ENCODE data around the gene ERFL.
"Not testable (repeated sequence)": the region's sequence is repeated elsewhere in the genome, so short reads cannot be mapped to it uniquely, and the experiment has no call there.

ERFL gene

GRCh38 chr19:41918095-41918494 is 10.2 kb downstream of the ERFL start:
- Histone ChIP-seq H3K79me2 (ENCODE audit: control insufficient read depth, insufficient read depth, low read length, unreplicated experiment) (no peaks in the 10 kb centered on the region), H3K4me3 (ENCODE audit: low read depth, low read length) (no peak overlapping the region), H3K27me3 (ENCODE audit: insufficient read depth, low read length) (peaks cover 64% of the 10 kb centered on the region), H3K27ac (ENCODE audit: low read depth, low read length) (no peak overlapping the region), H3K36me3 (ENCODE audit: insufficient read depth, low read length) (no peaks in the 10 kb centered on the region), H2AFZ (ENCODE audit: low read length, unreplicated experiment) (no peak overlapping the region), H3K4me1 (ENCODE audit: control insufficient read depth, insufficient read depth, low read length, unreplicated experiment) (no peaks in the 10 kb centered on the region)

- no peaks in the 10 kb centered on the region for H3K36me3 ChIP-seq (ENCODE audit: insufficient read depth, low read length)
- no peak overlapping the region for H2AFZ ChIP-seq (ENCODE audit: low read length, unreplicated experiment)
- H3K79me2 ChIP-seq (ENCODE audit: control insufficient read depth, insufficient read depth, low read length, unreplicated experiment), result no peaks in the 10 kb centered on the region
- H3K27me3 ChIP-seq (ENCODE audit: insufficient read depth, low read length), result peaks cover 60% of the 10 kb centered on the region
- H3K4me3 ChIP-seq (ENCODE audit: low read depth, low read length), result no peak overlapping the region
- H3K4me1 ChIP-seq (ENCODE audit: control insufficient read depth, insufficient read depth, low read length, unreplicated experiment), result no peaks in the 10 kb centered on the region
- no peak overlapping the region for H3K27ac ChIP-seq (ENCODE audit: low read depth, low read length)
These were observed 10.6 kb downstream of the ERFL start for GRCh38 chr19:41917676-41918075.

DNA sequence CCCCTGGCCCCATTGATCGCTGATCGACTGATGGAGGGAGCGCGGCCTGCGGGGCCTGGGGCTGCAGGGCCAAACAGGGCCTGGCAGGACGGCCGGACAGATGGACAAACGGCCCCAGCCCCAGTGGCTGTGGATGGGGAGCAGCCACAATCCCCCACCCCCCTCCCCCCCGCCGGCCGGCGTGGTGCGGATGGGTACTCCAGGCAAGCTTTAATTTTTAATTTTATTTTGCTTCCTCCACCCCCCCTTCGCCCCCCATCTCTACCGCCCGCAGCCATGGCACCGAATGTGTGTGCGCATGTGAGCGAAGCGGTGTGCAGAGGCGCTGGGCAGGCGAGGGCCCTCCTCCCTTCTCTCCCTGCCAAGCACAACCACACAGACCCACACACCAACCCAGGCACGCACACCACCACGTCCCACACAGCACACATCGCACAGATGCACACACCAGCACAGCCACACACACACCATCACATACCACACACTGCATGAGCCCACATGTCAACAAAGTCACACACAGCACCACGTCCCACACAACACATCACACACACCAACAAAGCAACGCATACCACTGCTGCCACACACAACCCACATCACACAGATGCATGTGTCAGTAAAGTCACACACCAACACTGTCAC is 12.4 kb downstream of the ERFL start:
- Histone ChIP-seq H3K27me3 (ENCODE audit: insufficient read depth, low read length) (peaks cover 54% of the 10 kb centered on the region), H2AFZ (ENCODE audit: low read length, unreplicated experiment) (no peak overlapping the region)

GRCh38 chr19:41915021-41915775 is 13.1 kb downstream of the ERFL start:
- Histone ChIP-seq H2AFZ (ENCODE audit: low read length, unreplicated experiment) (no peak overlapping the region), H3K36me3 (ENCODE audit: insufficient read depth, low read length) (no peaks in the 10 kb centered on the region), H3K27ac (ENCODE audit: low read depth, low read length) (no peak overlapping the region), H3K27me3 (ENCODE audit: insufficient read depth, low read length) (peaks cover 51% of the 10 kb centered on the region), H3K4me3 (ENCODE audit: low read depth, low read length) (peak overlapping the region; percentile 53; the same call in 1 of the 2 replicates), H3K79me2 (ENCODE audit: control insufficient read depth, insufficient read depth, low read length, unreplicated experiment) (no peaks in the 10 kb centered on the region), H3K4me1 (ENCODE audit: control insufficient read depth, insufficient read depth, low read length, unreplicated experiment) (no peaks in the 10 kb centered on the region)

More for the DNA sequence above, 12.4 kb downstream of the ERFL start:
- H3K4me3 ChIP-seq (ENCODE audit: low read depth, low read length), result no peak overlapping the region
- H3K36me3 ChIP-seq (ENCODE audit: insufficient read depth, low read length), result no peaks in the 10 kb centered on the region
- no peaks in the 10 kb centered on the region for H3K4me1 ChIP-seq (ENCODE audit: control insufficient read depth, insufficient read depth, low read length, unreplicated experiment)
- H3K79me2 ChIP-seq (ENCODE audit: control insufficient read depth, insufficient read depth, low read length, unreplicated experiment), result no peaks in the 10 kb centered on the region
- no peak overlapping the region for H3K27ac ChIP-seq (ENCODE audit: low read depth, low read length)

GRCh38 chr19:41914424-41914834 is 13.8 kb downstream of the ERFL start:
- H3K79me2 ChIP-seq (ENCODE audit: control insufficient read depth, insufficient read depth, low read length, unreplicated experiment); H3K4me3 ChIP-seq (ENCODE audit: low read depth, low read length); H3K36me3 ChIP-seq (ENCODE audit: insufficient read depth, low read length); H2AFZ ChIP-seq (ENCODE audit: low read length, unreplicated experiment); H3K4me1 ChIP-seq (ENCODE audit: control insufficient read depth, insufficient read depth, low read length, unreplicated experiment); H3K27ac ChIP-seq (ENCODE audit: low read depth, low read length): not testable (repeated sequence)
- peaks cover 51% of the 10 kb centered on the region for H3K27me3 ChIP-seq (ENCODE audit: insufficient read depth, low read length)

- no peak overlapping the region for H3K27ac ChIP-seq (ENCODE audit: low read depth, low read length)
- no peaks in the 10 kb centered on the region for H3K4me1 ChIP-seq (ENCODE audit: control insufficient read depth, insufficient read depth, low read length, unreplicated experiment)
- no peaks in the 10 kb centered on the region for H3K79me2 ChIP-seq (ENCODE audit: control insufficient read depth, insufficient read depth, low read length, unreplicated experiment)
- H3K36me3 ChIP-seq (ENCODE audit: insufficient read depth, low read length), result no peaks in the 10 kb centered on the region
- peaks cover 51% of the 10 kb centered on the region for H3K27me3 ChIP-seq (ENCODE audit: insufficient read depth, low read length)
- no peak overlapping the region for H3K4me3 ChIP-seq (ENCODE audit: low read depth, low read length)
- no peak overlapping the region for H2AFZ ChIP-seq (ENCODE audit: low read length, unreplicated experiment)
These were observed 14.5 kb downstream of the ERFL start for GRCh38 chr19:41913538-41914423.

GRCh38 chr19:41912899-41913537 is 15.2 kb downstream of the ERFL start:
- peaks cover 51% of the 10 kb centered on the region for H3K27me3 ChIP-seq (ENCODE audit: insufficient read depth, low read length)
- no peak overlapping the region for H3K27ac ChIP-seq (ENCODE audit: low read depth, low read length)
- no peak overlapping the region for H2AFZ ChIP-seq (ENCODE audit: low read length, unreplicated experiment)

DNA sequence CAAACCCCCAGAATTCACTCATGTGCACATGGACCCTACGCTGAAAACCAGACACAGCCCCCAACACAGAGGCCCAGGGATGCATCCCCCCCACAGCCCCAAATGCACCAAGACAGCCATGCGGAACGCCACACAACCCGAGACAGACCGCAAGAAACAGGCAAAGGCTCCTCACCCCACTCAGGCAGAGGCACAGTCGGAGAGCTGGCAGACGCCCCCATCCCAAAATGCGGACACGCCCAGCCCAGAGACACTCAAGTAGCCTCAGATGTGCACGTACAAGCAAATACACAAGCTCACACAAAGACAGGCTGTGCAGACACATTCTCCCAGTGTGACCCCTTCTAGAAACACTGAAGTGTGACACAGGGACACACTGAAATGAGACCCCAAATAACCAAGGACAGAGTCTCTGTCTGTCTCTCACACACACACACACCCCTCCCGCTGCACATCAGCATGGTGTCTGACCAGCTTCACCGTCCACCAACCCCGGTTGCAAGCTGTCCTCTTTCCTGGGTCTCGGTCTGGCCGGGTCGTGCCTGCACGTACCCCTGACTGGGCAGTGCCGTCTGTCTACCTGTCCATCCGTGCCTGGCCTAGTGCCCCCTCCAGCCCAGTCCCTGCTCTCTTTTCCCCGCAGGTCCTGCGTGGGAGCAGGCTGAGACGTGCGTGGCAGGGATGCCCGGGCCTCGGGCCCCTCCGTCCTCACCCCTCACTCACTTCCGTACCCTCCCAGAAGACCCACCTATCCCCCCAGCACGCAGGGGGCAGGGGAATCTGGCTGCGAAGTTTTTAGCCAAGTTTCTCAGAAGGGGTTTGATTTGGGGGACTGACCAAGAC is 16.1 kb downstream of the ERFL start:
- Histone ChIP-seq H3K79me2 (ENCODE audit: control insufficient read depth, insufficient read depth, low read length, unreplicated experiment) (no peaks in the 10 kb centered on the region), H3K36me3 (ENCODE audit: insufficient read depth, low read length) (no peaks in the 10 kb centered on the region), H3K4me3 (ENCODE audit: low read depth, low read length) (no peak overlapping the region), H3K27me3 (ENCODE audit: insufficient read depth, low read length) (peaks cover 49% of the 10 kb centered on the region), H2AFZ (ENCODE audit: low read length, unreplicated experiment) (no peak overlapping the region), H3K27ac (ENCODE audit: low read depth, low read length) (no peak overlapping the region), H3K4me1 (ENCODE audit: control insufficient read depth, insufficient read depth, low read length, unreplicated experiment) (no peaks in the 10 kb centered on the region)

More at GRCh38 chr19:41912899-41913537, 15.2 kb downstream of the ERFL start:
- Histone ChIP-seq H3K4me1 (ENCODE audit: control insufficient read depth, insufficient read depth, low read length, unreplicated experiment) (no peaks in the 10 kb centered on the region), H3K79me2 (ENCODE audit: control insufficient read depth, insufficient read depth, low read length, unreplicated experiment) (no peaks in the 10 kb centered on the region), H3K4me3 (ENCODE audit: low read depth, low read length) (no peak overlapping the region), H3K36me3 (ENCODE audit: insufficient read depth, low read length) (no peaks in the 10 kb centered on the region)

GRCh38 chr19:41910992-41911888 is 17.0 kb downstream of the ERFL start:
- no peak overlapping the region for H3K4me3 ChIP-seq (ENCODE audit: low read depth, low read length)

More at GRCh38 chr19:41910992-41911888, 17.0 kb downstream of the ERFL start:
- H3K79me2 ChIP-seq (ENCODE audit: control insufficient read depth, insufficient read depth, low read length, unreplicated experiment), result no peaks in the 10 kb centered on the region
- H2AFZ ChIP-seq (ENCODE audit: low read length, unreplicated experiment), result no peak overlapping the region
- H3K4me1 ChIP-seq (ENCODE audit: control insufficient read depth, insufficient read depth, low read length, unreplicated experiment), result no peaks in the 10 kb centered on the region
- no peaks in the 10 kb centered on the region for H3K36me3 ChIP-seq (ENCODE audit: insufficient read depth, low read length)
- H3K27me3 ChIP-seq (ENCODE audit: insufficient read depth, low read length), result peaks cover 41% of the 10 kb centered on the region
- H3K27ac ChIP-seq (ENCODE audit: low read depth, low read length), result no peak overlapping the region
